NCI-H128 (cell line): ENCODE data around the gene TBL1XR1.
"Not testable (repeated sequence)": the region's sequence is repeated elsewhere in the genome, so short reads cannot be mapped to it uniquely, and the experiment has no call there.

Experiments
- DNase-seq: peaks from one replicate; lab custom pipeline; 2025; ENCODE audit not compliant: unreplicated experiment; lab: John Stamatoyannopoulos, UW

Gene TBL1XR1

DNA sequence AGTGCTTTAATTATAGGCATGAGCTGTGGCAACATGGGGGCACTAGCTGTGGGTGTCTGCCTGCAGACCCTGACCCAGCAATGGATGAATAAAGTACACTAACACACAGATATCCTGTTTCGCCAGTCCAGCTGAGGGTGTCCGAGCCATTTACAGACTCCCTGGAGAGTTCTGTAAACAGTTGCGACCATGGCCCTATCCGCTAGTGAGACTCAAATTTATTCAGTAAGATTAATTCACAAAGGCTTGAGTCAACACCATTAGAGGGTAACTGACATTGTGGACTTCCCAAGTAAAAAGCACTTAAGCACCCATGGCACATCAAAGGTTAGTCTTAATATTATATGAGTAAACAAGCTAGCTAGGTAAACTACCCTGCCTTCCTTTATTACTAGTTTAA, 161.6 kb downstream of the TBL1XR1 start:
- DNase-seq = no peak

DNA sequence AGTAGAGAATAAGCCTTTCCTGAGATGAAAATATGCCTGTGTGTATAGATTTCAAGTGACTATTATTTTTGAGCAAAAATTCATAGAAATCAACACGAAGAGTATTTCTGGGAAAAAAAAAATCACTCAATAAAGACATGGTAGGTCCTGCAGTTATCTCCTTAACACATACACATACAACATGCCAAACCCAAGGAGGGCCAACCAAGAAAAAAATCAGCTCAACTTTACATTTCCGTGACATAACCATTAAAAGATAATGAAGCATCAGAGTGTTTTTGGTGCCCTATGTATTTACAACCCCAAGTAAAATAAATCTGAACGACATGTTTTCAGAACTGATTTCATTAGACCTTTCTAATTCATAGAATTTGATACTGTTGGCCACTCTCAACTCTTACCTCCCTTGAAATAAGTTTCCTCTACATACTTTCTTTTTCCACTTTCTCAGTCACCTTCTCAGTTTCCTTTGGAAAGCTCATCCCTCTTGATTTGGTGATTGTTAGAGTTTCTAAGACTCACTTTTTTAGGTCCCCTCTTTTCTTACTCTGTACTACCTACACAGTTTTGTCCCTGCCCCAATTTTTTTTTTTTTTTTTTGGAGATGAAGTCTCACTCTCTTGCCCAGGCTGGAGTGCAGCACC, 162.3 kb downstream of the TBL1XR1 start:
- DNase-seq = no peak

DNA sequence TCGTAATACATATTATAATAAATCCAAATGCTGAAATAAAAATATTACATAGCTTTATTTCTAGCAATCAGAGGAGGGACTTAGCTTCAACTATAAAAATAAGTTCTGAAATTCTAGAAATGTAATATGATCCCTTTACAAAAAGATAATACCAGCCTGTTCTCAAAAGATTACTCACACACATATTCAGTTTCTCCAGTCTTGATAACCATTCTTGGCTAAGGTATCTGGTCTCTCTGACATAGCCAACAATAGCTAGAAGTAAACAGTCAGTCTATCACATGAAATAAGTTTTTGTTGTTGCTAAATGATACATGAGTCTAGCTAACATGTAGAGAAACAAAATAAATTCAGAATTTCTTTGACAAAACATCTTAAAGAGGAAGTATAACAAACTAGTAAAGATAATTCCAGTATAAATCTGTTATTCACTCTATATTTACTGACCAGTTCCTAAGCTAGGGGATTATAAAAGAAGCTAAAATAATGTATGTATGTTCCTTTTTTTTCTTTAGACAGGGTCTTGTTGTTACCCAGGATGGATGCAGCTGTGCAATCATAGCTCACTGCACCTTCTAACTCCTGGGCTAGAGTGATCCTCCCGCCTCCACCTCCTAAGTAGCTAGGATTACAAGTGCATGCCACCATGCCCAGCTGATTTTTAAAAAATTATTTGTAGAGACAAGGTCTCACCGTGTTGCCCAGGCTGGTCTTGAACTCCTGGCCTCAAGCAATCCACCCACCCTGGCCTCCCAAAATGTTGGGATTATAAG, 170.6 kb downstream of the TBL1XR1 start:
- no peak for DNase-seq

DNA sequence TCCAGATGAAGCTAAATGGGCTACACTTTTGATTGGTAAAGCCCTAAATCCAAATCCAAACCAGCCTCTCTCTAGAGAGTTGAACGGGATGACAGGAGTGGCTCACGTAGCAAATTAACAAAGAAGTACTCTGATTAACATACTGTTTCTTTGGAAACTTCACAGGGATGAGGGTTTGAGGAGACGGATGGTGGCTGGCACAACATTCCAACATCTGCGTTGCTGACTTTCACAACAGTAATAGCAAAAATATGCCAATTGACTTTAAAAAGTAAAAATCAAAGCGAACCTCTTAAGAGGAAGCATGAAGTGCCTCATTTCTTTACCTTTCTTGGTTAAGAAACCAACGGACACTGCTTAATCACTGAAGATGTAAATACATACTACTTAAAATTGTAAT, 181.4 kb downstream of the TBL1XR1 start:
- DNase-seq = no peak

DNA sequence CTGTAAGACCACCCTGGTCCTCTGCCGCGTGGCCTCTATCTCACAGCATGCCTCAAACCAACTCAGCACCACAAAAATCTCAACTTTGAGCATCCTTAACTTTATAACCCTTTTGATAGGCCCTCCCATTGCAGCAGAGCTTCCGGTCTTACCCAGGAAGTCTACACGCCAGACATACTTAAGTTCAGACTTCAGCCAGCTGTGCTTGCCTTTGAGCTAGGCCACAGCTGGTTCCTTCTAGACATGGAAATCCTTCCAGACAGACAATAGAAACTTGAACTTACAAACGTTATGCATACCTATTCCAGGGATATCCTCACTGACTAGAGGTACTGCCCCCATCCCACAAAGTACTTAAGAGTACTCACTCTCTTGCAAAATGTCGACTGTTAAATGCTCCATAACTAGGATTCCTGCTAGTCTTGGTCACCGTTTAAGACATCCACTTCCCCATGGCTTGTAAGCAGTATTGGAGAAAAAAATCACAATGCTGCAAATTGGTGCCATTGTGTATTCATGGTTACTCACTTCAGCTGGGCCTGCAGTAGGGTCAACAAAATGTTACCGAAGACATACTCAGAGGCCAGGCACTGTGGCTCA, 183.5 kb downstream of the TBL1XR1 start:
- no peak for DNase-seq

DNA sequence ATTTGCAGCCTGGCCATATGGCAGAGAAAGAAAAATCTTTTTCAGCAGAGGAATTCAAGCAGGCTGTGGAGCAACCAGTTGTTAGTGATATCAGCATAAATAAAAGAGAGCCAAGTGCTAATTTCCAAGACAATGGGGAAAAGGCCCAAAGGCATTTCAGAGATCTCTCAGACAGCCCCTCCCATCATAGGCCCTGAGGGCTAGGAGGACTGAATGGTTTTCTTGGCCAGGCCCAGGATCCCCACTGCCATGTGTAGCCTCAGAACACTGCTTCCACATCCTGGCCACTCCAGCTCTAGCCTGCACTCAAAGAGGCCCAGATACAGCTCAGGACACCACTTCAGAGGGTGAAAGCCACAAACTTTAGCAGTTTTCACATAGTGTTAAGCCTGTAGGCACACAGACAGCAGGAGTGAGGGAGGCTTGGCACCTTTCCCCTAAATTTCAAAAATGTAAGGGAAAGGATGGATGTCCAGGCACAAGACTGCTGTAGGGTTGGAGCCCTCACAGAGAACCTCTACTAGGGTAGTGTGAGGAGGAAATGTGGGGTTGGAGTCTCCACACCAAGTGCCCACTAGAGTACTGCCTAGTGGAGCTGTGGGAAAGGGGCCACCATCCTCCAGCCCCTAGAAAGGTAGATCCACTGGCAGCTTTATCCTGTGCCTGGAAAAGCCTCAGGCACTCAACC, 191.4 kb downstream of the TBL1XR1 start:
- DNase-seq = no peak

DNA sequence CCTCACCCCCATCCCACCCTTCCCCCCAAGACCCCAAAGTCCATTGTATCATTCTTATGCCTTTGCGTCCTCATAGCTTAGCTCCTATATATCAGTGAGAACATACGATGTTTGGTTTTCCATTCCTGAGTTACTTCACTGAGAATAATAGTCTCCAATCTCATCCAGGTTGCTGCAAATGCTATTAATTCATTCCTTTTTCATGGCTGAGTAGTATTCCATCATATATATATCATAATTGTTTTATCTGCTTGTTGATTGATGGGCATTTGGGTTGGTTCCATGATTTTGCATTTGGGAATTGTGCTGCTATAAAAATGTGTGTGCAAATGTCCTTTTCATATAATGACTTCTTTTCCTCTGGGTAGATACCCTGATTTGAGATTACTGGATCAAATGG, 197.1 kb downstream of the TBL1XR1 start:
- not testable (repeated sequence) for DNase-seq

DNA sequence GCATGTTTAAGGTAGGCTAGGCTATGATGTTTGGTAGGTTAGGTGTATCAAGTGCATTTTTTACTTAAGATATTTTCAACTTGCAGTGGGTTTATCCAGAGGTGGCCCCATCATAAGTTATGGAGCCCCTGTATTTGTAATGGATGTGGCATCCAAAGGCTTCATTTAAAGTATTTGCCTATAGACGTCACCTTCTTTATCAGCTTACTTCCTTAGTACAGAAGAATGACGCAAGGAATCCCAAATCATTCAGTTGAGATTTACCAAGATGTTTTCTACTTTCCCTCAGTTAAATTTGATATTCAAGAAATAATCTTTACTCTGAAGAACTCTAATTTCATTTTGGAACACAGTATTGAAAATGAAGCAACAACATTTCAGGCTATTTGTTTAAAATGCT, 201.3 kb downstream of the TBL1XR1 start:
- no peak for DNase-seq

DNA sequence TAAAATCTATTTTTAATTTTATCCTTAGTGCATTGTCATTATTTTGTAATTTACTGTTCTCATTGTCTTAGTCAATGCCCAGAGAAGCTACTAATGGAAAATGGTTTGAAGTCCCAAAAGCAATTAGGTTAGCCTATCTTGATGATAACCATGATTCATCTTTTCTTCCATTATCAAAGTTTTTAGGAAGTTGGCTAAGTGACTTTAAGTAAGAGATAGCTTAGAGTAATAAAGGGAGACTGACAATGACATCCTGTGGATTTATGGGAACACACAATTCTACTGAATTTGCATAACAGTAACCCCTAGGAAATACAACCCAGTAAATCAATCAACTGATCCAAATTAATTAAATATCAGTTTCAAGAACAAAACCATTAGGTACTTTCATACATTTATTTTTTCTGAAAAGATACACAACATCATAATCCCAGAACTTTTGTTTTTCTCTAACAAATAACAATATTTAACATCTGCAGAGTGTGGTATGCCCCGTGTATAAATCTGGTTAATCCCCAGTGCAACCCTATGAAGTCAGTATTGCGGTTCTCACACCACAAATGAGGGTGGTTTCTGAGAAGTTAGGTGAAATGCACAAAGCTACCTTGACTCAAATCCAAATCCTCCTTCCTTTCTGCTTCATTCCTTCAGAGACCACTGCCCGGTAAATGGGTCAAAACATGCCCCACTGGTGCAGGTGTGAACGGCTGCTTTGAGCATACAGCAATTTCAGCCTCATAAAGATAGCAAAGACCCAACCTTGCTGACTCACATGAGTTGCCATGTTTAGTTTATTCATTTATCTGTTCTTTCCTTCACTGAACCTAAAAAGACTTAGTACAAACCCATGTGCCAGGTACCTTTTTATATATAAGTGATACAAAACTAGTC, 202.1 kb downstream of the TBL1XR1 start:
- DNase-seq = no peak

DNA sequence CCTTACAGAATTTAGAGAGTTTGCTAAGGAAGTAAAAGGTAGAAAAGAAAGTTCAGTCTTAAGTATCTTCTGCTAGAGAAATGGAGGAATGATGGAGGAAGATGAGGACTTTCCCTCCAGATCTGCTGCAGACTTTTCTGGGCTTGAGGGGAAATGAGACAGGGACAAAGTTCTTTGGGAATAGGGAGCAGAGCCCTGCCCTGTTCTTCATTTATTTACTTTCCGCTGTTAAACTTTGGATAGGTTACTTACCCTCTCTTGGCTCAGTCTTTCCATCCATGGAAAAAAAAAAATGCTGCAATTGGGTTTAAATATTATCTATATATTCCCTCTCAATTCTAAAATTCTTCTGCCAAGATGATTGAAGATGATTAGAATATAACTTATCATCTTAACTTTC, 202.9 kb downstream of the TBL1XR1 start:
- no peak for DNase-seq

DNA sequence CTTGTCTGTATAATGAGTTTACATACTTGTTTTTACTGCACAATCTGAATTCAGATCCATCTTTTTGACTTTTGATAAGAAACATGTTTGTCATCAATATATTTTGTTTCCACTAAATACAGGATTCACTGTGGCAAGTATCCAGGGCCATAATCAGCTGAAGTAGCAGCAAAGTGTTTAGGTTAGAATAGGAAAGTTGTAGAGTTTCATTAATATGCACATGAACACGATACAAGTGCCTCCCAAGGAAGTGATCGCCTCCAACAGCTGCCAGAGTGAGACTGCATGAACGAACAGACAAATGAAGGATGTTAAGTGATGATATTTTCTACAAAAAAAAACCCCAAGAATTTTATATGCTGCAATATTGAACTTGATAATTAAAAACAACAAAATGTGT, 204.3 kb downstream of the TBL1XR1 start:
- no peak for DNase-seq

DNA sequence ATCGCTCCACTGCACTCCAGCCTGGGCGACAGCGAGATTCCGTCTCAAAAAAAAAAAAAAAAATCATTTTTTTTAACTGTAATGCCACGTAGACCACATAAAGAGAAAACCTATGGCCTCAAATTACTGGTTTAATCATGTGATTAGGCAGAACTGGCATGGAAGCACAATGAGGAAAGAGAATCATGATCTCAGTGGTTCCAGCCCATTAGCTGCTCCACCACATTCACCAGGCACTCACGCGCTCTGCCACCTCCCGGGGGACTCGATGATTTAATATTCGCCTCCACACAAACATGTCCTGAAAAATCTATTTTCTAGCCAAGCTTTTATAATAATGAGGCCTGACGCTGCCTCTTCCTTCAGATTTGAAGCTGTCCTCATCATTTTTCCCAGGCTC, 204.7 kb downstream of the TBL1XR1 start:
- no peak for DNase-seq

DNA sequence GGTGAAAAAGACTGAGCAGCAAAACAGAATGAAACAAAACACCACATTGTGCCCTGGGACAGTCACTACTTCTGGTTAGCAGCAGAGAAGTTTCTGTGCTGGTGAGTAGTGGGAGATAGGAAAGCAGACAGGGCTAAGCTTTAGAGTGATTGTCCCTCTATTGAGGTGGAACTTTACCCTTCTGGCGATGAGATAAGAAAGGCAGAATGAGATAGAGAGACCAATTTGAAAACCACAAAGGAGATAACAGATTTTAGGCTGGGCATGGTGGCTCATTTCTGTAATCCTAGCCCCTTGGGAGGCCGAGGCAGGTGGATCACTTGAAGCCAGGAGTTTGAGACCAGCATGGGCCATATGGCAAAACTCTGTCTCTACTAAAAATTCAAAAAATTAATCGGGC, 208.5 kb downstream of the TBL1XR1 start:
- DNase-seq = no peak

DNA sequence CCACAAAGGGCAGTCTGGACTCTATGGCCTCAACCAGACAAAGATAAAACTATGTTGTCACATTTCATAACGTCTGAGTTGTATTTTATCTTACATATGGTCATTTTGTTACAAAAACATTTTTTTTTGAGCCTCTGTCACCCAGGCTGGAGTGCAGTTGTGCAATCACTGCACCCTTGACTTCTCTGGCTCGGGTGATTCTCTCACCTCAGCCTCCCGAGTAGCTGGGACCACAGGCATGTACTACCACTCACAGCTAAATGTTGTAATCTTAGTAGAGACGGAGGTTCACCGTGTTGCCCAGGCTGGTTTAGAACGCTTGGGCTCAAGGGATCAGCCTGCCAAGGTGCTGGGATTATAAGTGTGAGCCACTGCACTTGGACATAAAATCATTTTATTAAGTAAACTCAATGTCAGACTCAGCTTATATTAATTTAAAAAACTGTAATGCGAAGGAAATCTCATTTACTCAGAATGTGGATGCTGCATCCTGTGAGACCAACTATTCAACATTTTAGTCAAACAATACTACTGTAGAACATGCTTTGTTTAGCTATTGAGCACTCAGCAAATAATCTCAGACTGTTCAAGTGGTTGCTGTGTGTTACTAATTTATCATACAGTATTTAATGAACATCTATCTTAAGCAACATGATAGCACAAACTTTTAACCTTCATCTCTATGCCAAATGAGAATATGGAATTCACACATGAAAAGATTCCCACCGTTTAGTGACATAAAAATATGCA, 209.2 kb downstream of the TBL1XR1 start:
- DNase-seq = no peak

DNA sequence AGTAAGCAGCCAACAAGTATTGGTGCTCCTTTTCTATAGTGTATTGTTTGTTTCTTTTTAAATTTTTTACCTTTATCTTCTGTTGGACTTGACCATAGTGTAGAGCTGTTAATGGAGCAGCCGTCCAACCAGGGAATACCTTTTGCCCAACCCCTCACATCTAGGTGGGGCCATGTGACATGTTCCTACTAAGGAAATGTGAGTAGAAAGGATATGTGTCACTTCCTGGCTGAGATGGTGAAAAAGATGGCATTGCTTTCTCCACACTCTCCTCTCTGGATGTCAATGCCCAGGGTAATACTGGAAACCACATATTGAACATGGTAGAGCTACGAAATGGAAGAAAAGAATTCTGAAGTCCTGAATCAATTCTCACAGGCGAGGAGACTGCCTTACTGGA, 218.8 kb downstream of the TBL1XR1 start:
- no peak for DNase-seq

DNA sequence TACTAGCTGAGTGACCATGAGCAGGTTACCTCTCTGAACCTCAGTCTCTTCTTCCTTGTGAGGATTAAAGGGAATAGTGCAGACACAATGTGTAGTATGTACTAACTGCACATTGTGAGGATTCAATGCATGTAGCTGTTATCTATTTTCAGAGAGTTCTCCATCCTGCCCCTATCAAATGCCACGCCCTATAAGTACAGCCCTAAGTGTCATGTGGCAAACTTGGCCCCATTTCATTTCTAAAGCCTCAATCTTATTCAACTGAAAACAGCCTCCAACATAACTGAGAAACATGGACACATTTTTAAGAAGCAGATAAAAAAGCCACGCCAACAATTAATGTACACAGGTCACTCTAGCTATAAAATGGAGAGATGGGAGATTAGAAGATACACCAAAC, 220.0 kb downstream of the TBL1XR1 start:
- DNase-seq = no peak

DNA sequence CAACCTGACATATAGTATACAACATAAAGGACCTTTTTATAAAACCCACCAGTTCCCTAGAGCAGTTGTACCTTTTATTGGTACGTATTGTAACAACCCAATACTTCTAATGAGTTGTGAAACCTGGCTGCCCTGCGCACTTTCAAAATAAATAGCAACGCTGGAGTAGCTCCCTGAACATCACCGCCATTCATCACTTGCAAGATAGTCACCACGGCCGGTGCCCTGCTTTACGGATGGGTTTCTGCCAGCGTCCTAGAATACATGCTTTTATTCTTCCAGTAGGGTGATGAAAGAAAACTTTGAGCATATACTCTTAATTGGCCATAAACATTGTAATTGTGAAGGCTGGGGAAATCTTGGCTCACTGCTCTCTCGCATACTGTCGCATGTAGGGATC, 220.7 kb downstream of the TBL1XR1 start:
- no peak for DNase-seq

DNA sequence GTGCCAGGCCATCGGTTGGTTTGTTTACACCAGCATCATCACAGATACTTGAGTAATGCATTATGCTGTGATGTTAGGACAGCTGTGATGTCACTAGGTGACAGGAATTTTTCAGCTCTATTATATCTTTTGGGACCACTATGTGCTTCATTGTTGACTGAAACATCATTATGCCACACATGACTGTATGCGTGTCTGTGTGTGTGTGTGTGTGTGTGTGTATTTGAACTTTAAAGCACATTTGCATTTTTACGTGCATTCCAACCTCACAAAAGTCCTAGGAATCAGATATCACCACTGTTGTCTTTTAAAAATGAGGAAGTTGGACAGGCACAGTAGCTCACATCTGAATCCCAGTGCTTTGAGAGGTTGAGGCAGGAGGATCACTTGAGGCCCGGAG, 223.0 kb downstream of the TBL1XR1 start:
- DNase-seq = no peak

DNA sequence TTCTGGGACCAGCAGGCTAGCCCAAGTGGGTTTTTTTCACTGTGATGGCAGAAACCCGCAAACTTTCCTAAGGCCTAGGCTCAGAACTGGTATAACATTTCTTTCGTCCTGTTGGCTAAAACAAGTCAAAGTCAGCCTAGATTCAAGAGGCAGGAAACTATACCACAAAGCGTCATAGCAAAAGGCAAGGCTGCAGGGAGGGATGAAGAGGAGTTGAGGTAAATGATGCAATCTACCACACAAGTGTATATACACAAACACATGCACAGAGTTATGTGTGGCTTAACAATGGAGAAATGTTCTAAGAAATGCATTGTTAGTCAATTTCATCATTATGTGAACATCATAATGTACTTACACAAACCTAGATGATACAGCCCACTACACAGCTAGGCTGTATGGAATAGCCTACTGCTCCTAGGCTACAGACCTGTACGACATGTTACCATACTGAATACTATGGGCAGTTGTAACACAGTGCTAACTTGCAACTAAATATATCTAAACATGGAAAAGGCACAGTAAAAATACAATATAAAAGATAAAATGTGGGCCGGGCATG, 225.6 kb downstream of the TBL1XR1 start:
- DNase-seq = no peak

DNA sequence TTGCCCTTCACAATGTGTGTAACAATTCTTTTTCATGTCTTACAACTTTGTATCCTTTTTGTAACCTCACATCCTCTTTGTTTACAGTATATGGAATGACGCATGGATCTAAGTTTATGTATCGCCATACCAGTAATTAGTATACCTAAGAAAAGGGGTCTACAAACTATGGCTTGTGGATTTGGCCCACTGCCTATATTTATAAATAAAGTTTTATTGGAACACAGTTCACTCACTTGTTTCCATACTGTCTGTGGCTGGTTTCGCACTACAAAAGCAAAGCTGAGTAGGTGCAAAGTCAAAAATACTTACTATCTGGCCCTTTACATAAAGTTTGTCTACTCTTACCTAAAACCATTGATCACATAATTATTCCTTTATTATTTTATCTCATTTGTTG, 226.5 kb downstream of the TBL1XR1 start:
- DNase-seq = no peak
